Heart left ventricle (tissue), 13 donors: ENCODE results near the gene MIPOL1.

Experiments used
- POLR2A ChIP-seq, 2 donors: fragments of 450-650 bp; IDR thresholded peaks; one replicate each; pipeline ENCODE4 v1.6.1; 2017; ENCODE audit warnings: antibody characterized with exemption in 2 of 2, mild to moderate bottlenecking in 2 of 2, moderate library complexity in 2 of 2
- TF ChIP-seq, protein P1 (sequence below), 12 donors: fragments of 200-600 bp; sonication (generic) in 4 of 12; IDR thresholded peaks; one replicate each; pipeline versions ENCODE4 v1.5.0 to v1.8.0; 2018 to 2022; ENCODE audit warnings: antibody characterized with exemption in 12 of 12, mild to moderate bottlenecking in 5 of 12
- donor health status: ischemic (EF 13 %, LVEDD 7.1; RV severe dilation, severe dysfunction).
- donor health status: DM: no; HTN: yes; CAD: no.
- donor health status: DM: no; HTN: no; CAD: no.
- donor health status: ischemic (EF 25% LVEDD 6.9; RV normal size, moderate dysfunction).
- donor health status: ischemic (EF 25% LVEDD 5.7; RV mildly dilated, moderate dysfunction).
- donor health status: ischemic (EF 35%, LVEDD 5.7; RV mildly dilated, moderate dysfunction).
- donor health status: nonischemic (EF 11% LVEDD 7.7; RV severe dilation, severe dysfunction).
- donor health status: DM: yes; HTN: yes; CAD: no.
- donor health status: PGD.
- donor health status: ischemic (EF 29% LVEDD 5.4; RV normal size, mild dysfunction).
- donor health status: nonischemic (EF 23%, LVEDD 6.1; RV moderate dilation, normal function).

DNA sequence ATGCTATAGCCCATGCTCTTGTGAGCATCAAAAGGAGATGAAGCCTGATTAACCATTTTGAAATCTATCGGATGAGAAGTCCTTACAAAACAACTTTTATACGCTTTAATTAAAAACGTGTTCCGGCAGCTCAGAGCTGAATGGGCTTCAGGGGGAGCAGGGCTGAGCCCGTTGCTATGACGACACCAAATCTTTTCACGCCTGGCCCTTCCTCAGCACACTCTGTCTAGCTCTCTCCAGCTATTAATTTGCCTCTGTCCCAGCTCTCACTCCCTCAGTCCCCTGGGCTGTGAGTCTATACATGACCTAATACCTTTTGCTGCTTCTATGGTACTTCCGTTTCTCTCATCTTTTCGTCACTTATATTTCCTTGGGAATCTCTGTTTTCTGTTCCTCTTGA lies 381.5 kb downstream of the MIPOL1 start:
- TF ChIP-seq, protein P1, sequence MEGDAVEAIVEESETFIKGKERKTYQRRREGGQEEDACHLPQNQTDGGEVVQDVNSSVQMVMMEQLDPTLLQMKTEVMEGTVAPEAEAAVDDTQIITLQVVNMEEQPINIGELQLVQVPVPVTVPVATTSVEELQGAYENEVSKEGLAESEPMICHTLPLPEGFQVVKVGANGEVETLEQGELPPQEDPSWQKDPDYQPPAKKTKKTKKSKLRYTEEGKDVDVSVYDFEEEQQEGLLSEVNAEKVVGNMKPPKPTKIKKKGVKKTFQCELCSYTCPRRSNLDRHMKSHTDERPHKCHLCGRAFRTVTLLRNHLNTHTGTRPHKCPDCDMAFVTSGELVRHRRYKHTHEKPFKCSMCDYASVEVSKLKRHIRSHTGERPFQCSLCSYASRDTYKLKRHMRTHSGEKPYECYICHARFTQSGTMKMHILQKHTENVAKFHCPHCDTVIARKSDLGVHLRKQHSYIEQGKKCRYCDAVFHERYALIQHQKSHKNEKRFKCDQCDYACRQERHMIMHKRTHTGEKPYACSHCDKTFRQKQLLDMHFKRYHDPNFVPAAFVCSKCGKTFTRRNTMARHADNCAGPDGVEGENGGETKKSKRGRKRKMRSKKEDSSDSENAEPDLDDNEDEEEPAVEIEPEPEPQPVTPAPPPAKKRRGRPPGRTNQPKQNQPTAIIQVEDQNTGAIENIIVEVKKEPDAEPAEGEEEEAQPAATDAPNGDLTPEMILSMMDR (IDR thresholded peaks at IDR 0.05), result no peak
- TF ChIP-seq POLR2A (IDR thresholded peaks at IDR 0.05), result no peak
